Measurements from ENCODE around the gene TRAF5.
A peak's percentile ranks its signal among the peaks of the same experiment; 100 is the strongest.

TRAF5 gene

DNA sequence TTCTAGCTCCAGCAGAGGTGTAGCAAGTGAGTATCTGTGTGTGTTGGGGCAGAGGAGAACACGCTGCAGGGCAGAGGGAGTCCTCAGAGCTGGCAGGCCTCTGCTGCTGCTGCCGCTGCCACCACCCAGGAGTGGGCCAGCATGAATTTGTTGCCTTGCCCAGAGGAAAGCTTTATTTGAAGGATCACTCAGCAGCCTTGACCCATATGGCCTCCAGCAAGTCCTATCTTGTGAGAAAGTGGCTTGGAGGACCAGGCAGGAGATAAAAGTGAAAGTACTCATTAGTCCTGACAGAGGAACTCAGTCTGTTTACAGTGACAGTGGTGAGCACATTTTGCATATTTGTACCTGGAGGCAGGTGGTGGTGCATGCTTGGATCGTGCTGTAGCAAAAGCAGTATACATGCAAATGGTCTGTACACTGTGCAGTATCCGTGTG, 3.1 kb downstream of the TRAF5 start:
- H3K36me3 ChIP-seq = no peaks in the 10 kb centered on the region; the same call in 1 of the 2 replicates
- DNase-seq = no peak
- H3K27ac ChIP-seq = peak overlapping the region; percentile 51; the same call in 1 of the 2 replicates
- H3K27me3 ChIP-seq (ENCODE audit: insufficient read depth, low read depth, severe bottlenecking) = no peaks in the 10 kb centered on the region
- H3K9me3 ChIP-seq (ENCODE audit: severe bottlenecking) = no peaks in the 10 kb centered on the region
- H3K4me3 ChIP-seq (ENCODE audit: low read depth, low read length) = no peak overlapping the region
- TF ChIP-seq, protein P1, sequence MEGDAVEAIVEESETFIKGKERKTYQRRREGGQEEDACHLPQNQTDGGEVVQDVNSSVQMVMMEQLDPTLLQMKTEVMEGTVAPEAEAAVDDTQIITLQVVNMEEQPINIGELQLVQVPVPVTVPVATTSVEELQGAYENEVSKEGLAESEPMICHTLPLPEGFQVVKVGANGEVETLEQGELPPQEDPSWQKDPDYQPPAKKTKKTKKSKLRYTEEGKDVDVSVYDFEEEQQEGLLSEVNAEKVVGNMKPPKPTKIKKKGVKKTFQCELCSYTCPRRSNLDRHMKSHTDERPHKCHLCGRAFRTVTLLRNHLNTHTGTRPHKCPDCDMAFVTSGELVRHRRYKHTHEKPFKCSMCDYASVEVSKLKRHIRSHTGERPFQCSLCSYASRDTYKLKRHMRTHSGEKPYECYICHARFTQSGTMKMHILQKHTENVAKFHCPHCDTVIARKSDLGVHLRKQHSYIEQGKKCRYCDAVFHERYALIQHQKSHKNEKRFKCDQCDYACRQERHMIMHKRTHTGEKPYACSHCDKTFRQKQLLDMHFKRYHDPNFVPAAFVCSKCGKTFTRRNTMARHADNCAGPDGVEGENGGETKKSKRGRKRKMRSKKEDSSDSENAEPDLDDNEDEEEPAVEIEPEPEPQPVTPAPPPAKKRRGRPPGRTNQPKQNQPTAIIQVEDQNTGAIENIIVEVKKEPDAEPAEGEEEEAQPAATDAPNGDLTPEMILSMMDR (IDR thresholded peaks at IDR 0.05; ENCODE audit: low read depth, low read length) = no peak

DNA sequence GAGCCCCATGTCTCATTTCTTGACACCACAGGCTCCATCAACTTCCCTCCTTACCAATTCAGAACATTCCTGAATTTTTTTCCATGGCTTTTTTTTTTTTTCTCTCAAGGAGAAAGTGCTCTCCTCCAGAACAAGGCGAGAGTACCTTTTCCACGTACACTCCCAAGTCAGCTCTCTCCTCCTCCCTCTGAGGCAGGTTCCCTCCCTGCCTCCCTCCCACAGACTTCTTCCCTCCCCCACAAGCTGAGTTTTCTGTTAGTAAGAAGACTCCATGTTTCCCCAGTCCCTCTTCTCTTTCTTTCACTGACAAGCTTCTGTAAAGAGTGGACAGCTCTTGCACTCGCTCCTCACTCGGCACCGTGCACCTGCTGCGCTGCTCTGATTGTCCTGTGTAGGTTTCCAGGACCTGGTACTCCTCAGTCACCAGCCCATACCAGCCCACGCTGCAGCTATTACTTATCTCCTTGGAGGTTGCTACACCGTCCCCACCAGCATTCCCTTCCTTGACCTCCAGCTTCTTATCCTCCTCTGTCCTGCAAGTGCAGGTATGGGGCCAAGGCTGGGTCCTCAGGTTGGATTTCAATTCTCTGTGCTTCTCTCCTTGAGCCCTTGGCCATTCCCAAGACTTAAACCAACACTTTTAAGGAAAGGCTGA, 3.8 kb downstream of the TRAF5 start:
- TF ChIP-seq, protein P1 (IDR thresholded peaks at IDR 0.05; ENCODE audit: low read depth, low read length) = no peak
- Histone ChIP-seq H3K9me3 (ENCODE audit: severe bottlenecking) (no peaks in the 10 kb centered on the region), H3K27ac (no peak overlapping the region), H3K27me3 (ENCODE audit: insufficient read depth, low read depth, severe bottlenecking) (no peaks in the 10 kb centered on the region), H3K36me3 (peaks cover 5% of the 10 kb centered on the region), H3K4me3 (ENCODE audit: low read depth, low read length) (no peak overlapping the region)
- DNase-seq = no peak

DNA sequence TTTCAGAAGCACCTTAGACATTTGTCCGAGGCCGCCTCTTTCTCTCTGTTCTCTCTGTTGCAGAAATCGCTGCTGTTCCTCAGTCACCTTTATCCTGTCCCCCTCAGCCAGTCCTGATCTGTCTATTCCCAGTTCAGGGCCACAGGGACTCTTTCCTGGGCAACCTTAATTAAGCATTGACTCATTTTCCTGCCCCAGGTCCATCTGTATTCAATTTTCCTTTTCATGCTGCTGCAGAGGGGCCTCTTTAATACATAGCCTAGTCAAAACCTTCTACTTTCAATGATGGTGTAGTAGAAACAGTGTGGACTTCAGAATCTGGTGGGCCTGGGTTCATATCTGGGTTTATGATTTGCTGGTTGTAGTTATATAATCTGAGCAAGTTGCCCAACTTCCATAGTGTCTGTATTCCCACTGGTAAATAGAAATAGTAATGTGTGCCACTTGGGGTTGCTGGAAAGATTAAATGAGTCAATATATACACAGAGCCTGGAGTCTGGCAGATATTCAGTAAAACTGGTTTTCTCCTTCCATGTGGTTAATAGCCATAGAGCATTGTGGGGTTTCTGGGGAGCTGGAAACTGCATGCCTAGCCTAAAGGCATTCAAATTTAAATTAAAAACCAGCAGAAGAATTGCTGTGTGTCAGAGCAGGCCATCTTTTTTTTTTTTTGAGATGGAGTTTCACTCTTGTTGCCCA, 4.5 kb downstream of the TRAF5 start:
- DNase-seq = no peak
- Histone ChIP-seq H3K27me3 (ENCODE audit: insufficient read depth, low read depth, severe bottlenecking) (no peaks in the 10 kb centered on the region), H3K36me3 (peaks cover 5% of the 10 kb centered on the region), H3K27ac (no peak overlapping the region), H3K9me3 (ENCODE audit: severe bottlenecking) (no peaks in the 10 kb centered on the region), H3K4me3 (ENCODE audit: low read depth, low read length) (no peak overlapping the region)
- TF ChIP-seq, protein P1 (IDR thresholded peaks at IDR 0.05; ENCODE audit: low read depth, low read length) = no peak

DNA sequence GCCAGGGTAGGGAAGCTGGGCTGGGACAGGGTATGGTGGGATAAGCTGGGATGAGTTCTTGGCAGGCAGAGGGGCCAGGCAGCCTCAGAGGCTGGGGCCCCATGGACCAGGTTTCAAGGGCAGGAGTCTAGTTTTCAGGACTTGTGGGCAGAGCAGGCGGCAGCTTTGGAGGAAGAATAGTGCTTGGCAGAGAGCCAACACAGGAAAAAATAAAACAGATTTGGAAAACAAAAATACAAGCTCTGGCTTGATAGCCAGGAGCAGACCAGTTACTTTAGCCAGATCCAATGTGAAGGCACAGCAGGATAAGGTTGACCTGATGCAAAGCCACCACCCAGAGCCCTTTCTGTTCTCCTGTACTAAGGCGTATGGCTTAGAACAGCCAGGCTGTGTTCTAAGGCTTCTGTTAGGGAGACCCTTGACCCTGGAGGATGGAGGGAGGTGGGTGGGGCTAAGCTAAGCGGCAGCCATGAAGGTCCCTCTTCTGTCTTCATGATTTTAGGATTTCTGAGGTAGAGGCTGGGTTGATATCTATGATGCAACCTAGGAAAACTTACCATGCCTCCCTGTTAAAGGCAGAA, 5.5 kb downstream of the TRAF5 start:
- TF ChIP-seq, protein P1 (IDR thresholded peaks at IDR 0.05; ENCODE audit: low read depth, low read length) = no peak
- no peak for DNase-seq

DNA sequence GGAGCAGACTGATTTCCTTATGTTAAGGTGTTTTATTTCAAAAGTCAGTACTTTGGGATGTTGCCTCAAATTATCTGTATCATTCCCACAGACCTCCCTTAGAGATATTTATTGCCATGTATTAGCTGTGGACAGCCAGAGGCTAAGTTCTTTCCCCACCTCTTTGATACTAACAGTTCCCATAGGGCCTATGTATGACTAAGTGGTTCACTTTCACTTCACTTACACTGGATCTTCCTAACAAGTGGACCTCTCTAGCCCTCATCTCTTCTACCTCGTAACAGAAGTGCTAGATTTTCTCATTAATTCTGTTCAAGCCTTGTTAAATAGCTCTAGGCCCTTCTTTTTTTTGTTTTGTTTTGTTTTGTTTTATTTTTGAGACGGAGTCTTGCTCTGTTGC, 6.2 kb downstream of the TRAF5 start:
- H3K9me3 ChIP-seq (ENCODE audit: severe bottlenecking) = no peaks in the 10 kb centered on the region
- H3K27me3 ChIP-seq (ENCODE audit: insufficient read depth, low read depth, severe bottlenecking) = no peaks in the 10 kb centered on the region
- peaks cover 5% of the 10 kb centered on the region for H3K36me3 ChIP-seq
- DNase-seq = no peak
- no peak overlapping the region for H3K4me3 ChIP-seq (ENCODE audit: low read depth, low read length)
- H3K27ac ChIP-seq = no peak overlapping the region
- TF ChIP-seq, protein P1 (IDR thresholded peaks at IDR 0.05; ENCODE audit: low read depth, low read length) = no peak

More for the DNA sequence above, 5.5 kb downstream of the TRAF5 start:
- Histone ChIP-seq H3K4me3 (ENCODE audit: low read depth, low read length) (no peak overlapping the region), H3K9me3 (ENCODE audit: severe bottlenecking) (no peaks in the 10 kb centered on the region), H3K27me3 (ENCODE audit: insufficient read depth, low read depth, severe bottlenecking) (no peaks in the 10 kb centered on the region), H3K36me3 (peaks cover 5% of the 10 kb centered on the region), H3K27ac (no peak overlapping the region)

Measured in WERI-Rb-1 (cell line).